GM12892 (cell line): ENCODE data around the gene CRTAP.

Source experiments
- POLR2A ChIP-seq: IDR thresholded peaks from 2 replicates; pipeline ENCODE4 v1.6.1; 2011; ENCODE audit warnings: low read depth, low read length, control low read depth
- POLR2AphosphoS5 ChIP-seq: IDR thresholded peaks from 2 replicates; pipeline ENCODE4 v1.6.1; 2011; ENCODE audit warnings: low read depth, low read length, control low read depth
- TAF1 ChIP-seq: IDR thresholded peaks from 2 replicates; pipeline ENCODE4 v1.6.1; 2011; ENCODE audit warnings: low read depth, mild to moderate bottlenecking, control low read depth, low read length, borderline replicate concordance

GRCh38 chr3:33095436-33095835 is 18.4 kb upstream of the CRTAP start:
- TF ChIP-seq POLR2AphosphoS5 (no peak), POLR2A (no peak), TAF1 (no peak)
